ENCODE measurements around the gene MTMR11.
"Not testable (repeated sequence)": the region's sequence is repeated elsewhere in the genome, so short reads cannot be mapped to it uniquely, and the experiment has no call there.

The MTMR11 gene

GRCh38 chr1:149962039-149962647, 25.5 kb upstream of the MTMR11 start:
- no peak overlapping the region for H3K27ac ChIP-seq (ENCODE audit: low read depth, low read length, poor library complexity, severe bottlenecking)
- no peaks in the 10 kb centered on the region for H3F3A ChIP-seq (ENCODE audit: insufficient read depth, low read length)
- no peak overlapping the region for H3K9ac ChIP-seq (ENCODE audit: low read length)
- H3K4me2 ChIP-seq (ENCODE audit: low read length) = no peak overlapping the region
- no peaks in the 10 kb centered on the region; the same call in 1 of the 2 replicates for H3K36me3 ChIP-seq (ENCODE audit: insufficient read depth, low read length)
- H3K9me2 ChIP-seq (ENCODE audit: low read depth, low read length) = no peaks in the 10 kb centered on the region
- no peak overlapping the region for H2AFZ ChIP-seq (ENCODE audit: low read length)
- H3K9me3 ChIP-seq (ENCODE audit: low read length) = no peaks in the 10 kb centered on the region
- no peaks in the 10 kb centered on the region for H4K20me1 ChIP-seq (ENCODE audit: insufficient read depth, low read length)
- TF ChIP-seq, protein P1, sequence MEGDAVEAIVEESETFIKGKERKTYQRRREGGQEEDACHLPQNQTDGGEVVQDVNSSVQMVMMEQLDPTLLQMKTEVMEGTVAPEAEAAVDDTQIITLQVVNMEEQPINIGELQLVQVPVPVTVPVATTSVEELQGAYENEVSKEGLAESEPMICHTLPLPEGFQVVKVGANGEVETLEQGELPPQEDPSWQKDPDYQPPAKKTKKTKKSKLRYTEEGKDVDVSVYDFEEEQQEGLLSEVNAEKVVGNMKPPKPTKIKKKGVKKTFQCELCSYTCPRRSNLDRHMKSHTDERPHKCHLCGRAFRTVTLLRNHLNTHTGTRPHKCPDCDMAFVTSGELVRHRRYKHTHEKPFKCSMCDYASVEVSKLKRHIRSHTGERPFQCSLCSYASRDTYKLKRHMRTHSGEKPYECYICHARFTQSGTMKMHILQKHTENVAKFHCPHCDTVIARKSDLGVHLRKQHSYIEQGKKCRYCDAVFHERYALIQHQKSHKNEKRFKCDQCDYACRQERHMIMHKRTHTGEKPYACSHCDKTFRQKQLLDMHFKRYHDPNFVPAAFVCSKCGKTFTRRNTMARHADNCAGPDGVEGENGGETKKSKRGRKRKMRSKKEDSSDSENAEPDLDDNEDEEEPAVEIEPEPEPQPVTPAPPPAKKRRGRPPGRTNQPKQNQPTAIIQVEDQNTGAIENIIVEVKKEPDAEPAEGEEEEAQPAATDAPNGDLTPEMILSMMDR (IDR thresholded peaks at IDR 0.05; ENCODE audit: low read length) = peak; percentile 76
- no peak for TF ChIP-seq EZH2 (IDR thresholded peaks at IDR 0.05; ENCODE audit: borderline replicate concordance, low read length)
- no peaks in the 10 kb centered on the region for H3K4me1 ChIP-seq (ENCODE audit: insufficient read depth, low read length, severe bottlenecking)
- H3K79me2 ChIP-seq (ENCODE audit: insufficient read depth, low read length) = no peaks in the 10 kb centered on the region
- no peak overlapping the region for H3K4me3 ChIP-seq (ENCODE audit: low read depth, low read length, poor library complexity, severe bottlenecking)
- H3K27me3 ChIP-seq (ENCODE audit: insufficient read depth, low read length) = no peaks in the 10 kb centered on the region

- not testable (repeated sequence) for H3K4me3 ChIP-seq (ENCODE audit: low read depth, low read length, poor library complexity, severe bottlenecking); H3K9ac ChIP-seq (ENCODE audit: low read length); H3K4me1 ChIP-seq (ENCODE audit: insufficient read depth, low read length, severe bottlenecking); H3F3A ChIP-seq (ENCODE audit: insufficient read depth, low read length); H3K79me2 ChIP-seq (ENCODE audit: insufficient read depth, low read length); H3K27me3 ChIP-seq (ENCODE audit: insufficient read depth, low read length); H3K4me2 ChIP-seq (ENCODE audit: low read length); H3K36me3 ChIP-seq (ENCODE audit: insufficient read depth, low read length); H3K9me3 ChIP-seq (ENCODE audit: low read length); H3K9me2 ChIP-seq (ENCODE audit: low read depth, low read length); H3K27ac ChIP-seq (ENCODE audit: low read depth, low read length, poor library complexity, severe bottlenecking); H2AFZ ChIP-seq (ENCODE audit: low read length); H4K20me1 ChIP-seq (ENCODE audit: insufficient read depth, low read length)
These were observed 20.9 kb upstream of the MTMR11 start for GRCh38 chr1:149957548-149957947.

GRCh38 chr1:149949911-149950310, 13.2 kb upstream of the MTMR11 start:
- Histone ChIP-seq H3K79me2 (ENCODE audit: insufficient read depth, low read length) (no peaks in the 10 kb centered on the region), H3K4me1 (ENCODE audit: insufficient read depth, low read length, severe bottlenecking) (no peaks in the 10 kb centered on the region), H3K4me2 (ENCODE audit: low read length) (no peak overlapping the region), H4K20me1 (ENCODE audit: insufficient read depth, low read length) (no peaks in the 10 kb centered on the region), H3K9ac (ENCODE audit: low read length) (no peak overlapping the region), H3K4me3 (ENCODE audit: low read depth, low read length, poor library complexity, severe bottlenecking) (no peak overlapping the region), H3K9me3 (ENCODE audit: low read length) (no peaks in the 10 kb centered on the region), H3K9me2 (ENCODE audit: low read depth, low read length) (no peaks in the 10 kb centered on the region), H3K27me3 (ENCODE audit: insufficient read depth, low read length) (no peaks in the 10 kb centered on the region), H2AFZ (ENCODE audit: low read length) (no peak overlapping the region), H3F3A (ENCODE audit: insufficient read depth, low read length) (no peaks in the 10 kb centered on the region), H3K36me3 (ENCODE audit: insufficient read depth, low read length) (no peaks in the 10 kb centered on the region), H3K27ac (ENCODE audit: low read depth, low read length, poor library complexity, severe bottlenecking) (no peak overlapping the region)
- TF ChIP-seq, protein P1 (IDR thresholded peaks at IDR 0.05; ENCODE audit: low read length) = no peak
- no peak for TF ChIP-seq EZH2 (IDR thresholded peaks at IDR 0.05; ENCODE audit: borderline replicate concordance, low read length)

DNA sequence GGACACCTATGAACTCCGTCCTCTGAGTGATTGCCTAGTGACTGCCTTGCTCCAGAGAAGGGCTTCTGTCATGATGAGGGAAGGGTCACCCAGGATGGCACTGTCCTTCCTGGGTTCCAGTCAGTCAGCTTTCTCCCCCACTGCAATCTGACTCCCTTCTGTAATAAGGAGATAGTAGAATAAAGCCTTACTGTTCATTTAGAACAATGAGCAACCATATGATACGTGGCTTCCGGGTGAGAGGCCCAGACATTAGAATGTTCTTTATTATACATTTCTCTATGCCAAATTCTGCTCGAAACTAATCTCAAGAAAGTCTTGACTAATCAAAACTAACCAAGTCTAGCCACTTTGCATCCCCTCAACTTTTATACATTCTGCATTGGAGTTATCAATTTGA, 8.5 kb upstream of the MTMR11 start:
- H4K20me1 ChIP-seq (ENCODE audit: insufficient read depth, low read length) = no peaks in the 10 kb centered on the region
- H3K27me3 ChIP-seq (ENCODE audit: insufficient read depth, low read length) = no peaks in the 10 kb centered on the region
- H3K4me1 ChIP-seq (ENCODE audit: insufficient read depth, low read length, severe bottlenecking) = no peaks in the 10 kb centered on the region
- H2AFZ ChIP-seq (ENCODE audit: low read length) = no peak overlapping the region
- H3K36me3 ChIP-seq (ENCODE audit: insufficient read depth, low read length) = no peaks in the 10 kb centered on the region
- no peak overlapping the region for H3K9ac ChIP-seq (ENCODE audit: low read length)
- no peaks in the 10 kb centered on the region for H3K9me2 ChIP-seq (ENCODE audit: low read depth, low read length)
- no peaks in the 10 kb centered on the region for H3F3A ChIP-seq (ENCODE audit: insufficient read depth, low read length)
- H3K4me2 ChIP-seq (ENCODE audit: low read length) = no peak overlapping the region
- no peaks in the 10 kb centered on the region for H3K79me2 ChIP-seq (ENCODE audit: insufficient read depth, low read length)
- no peak overlapping the region for H3K4me3 ChIP-seq (ENCODE audit: low read depth, low read length, poor library complexity, severe bottlenecking)
- H3K9me3 ChIP-seq (ENCODE audit: low read length) = no peaks in the 10 kb centered on the region
- TF ChIP-seq, protein P1 (IDR thresholded peaks at IDR 0.05; ENCODE audit: low read length) = no peak
- no peak for TF ChIP-seq EZH2 (IDR thresholded peaks at IDR 0.05; ENCODE audit: borderline replicate concordance, low read length)
- no peak overlapping the region for H3K27ac ChIP-seq (ENCODE audit: low read depth, low read length, poor library complexity, severe bottlenecking)
